Panc1 (cell line): ENCODE data around the gene ARHGEF28.

ENCODE experiments used
- CTCF ChIP-seq: fragments of 450-650 bp; IDR thresholded peaks from 2 replicates; pipeline ENCODE4 v1.5.1; 2017; ENCODE audit warnings: mild to moderate bottlenecking
- POLR2AphosphoS5 ChIP-seq: IDR thresholded peaks from 2 replicates; pipeline ENCODE4 v1.6.1; 2012; ENCODE audit warnings: mild to moderate bottlenecking, low read depth, low read length, moderate library complexity
- SIN3A ChIP-seq: IDR thresholded peaks from 2 replicates; pipeline ENCODE4 v1.6.1; 2012; ENCODE audit warnings: low read depth, mild to moderate bottlenecking, low read length, moderate library complexity, borderline replicate concordance; ENCODE audit not compliant: insufficient read depth

GRCh38 chr5:73670731-73671130 is 44.7 kb downstream of the ARHGEF28 start:
- TF ChIP-seq POLR2AphosphoS5 = no peak
- TF ChIP-seq CTCF = no peak
- no peak for TF ChIP-seq SIN3A
